Mesenchymal stem cell (in vitro differentiated cells and primary cell): ENCODE measurements around the gene HPS3.

ENCODE experiments used
- DNase-seq: peaks from one replicate; pipeline ENCODE4 v3.0.0-alpha.2; 2013
- H2AFZ ChIP-seq: one replicate; pipeline ENCODE4 v1.6.1; 2013; ENCODE audit warnings: low read depth, mild to moderate bottlenecking, control low read depth, inconsistent platforms, low read length, moderate library complexity
- H2AK5ac ChIP-seq: 2 replicates; pipeline ENCODE4 v1.6.1; 2013; ENCODE audit warnings: low read length, moderate library complexity, mild to moderate bottlenecking, inconsistent platforms; ENCODE audit not compliant: severe bottlenecking
- H2BK120ac ChIP-seq: one replicate; pipeline ENCODE4 v1.6.1; 2013; ENCODE audit warnings: low read depth, mild to moderate bottlenecking, inconsistent platforms, low read length, moderate library complexity
- H2BK12ac ChIP-seq, 2 experiments: one replicate each; pipeline ENCODE4 v1.6.1; 2013; ENCODE audit warnings: inconsistent platforms in 2 of 2, low read length in 2 of 2, mild to moderate bottlenecking in 2 of 2, moderate library complexity in 2 of 2, control low read depth in 1 of 2
- H2BK15ac ChIP-seq: one replicate; pipeline ENCODE4 v1.6.1; 2013; ENCODE audit warnings: mild to moderate bottlenecking, low read depth, inconsistent platforms; ENCODE audit not compliant: poor library complexity, severe bottlenecking
- H2BK5ac ChIP-seq: 2 replicates; pipeline ENCODE4 v1.6.1; 2013; ENCODE audit warnings: low read depth, mild to moderate bottlenecking, low read length, control low read depth, inconsistent platforms; ENCODE audit not compliant: poor library complexity, severe bottlenecking
- H3K14ac ChIP-seq, 2 experiments: one replicate each; pipeline ENCODE4 v1.6.1; 2013; ENCODE audit warnings: inconsistent platforms in 2 of 2, low read length in 2 of 2, control low read depth in 1 of 2, mild to moderate bottlenecking in 1 of 2, moderate library complexity in 1 of 2
- H3K18ac ChIP-seq, 2 experiments: one replicate each; pipeline ENCODE4 v1.6.1; 2013; ENCODE audit warnings: inconsistent platforms in 2 of 2, low read length in 2 of 2, control low read depth in 1 of 2, low read depth in 1 of 2, mild to moderate bottlenecking in 1 of 2
- H3K23ac ChIP-seq, 2 experiments: one replicate each; pipeline ENCODE4 v1.6.1; 2013; ENCODE audit warnings: inconsistent platforms in 2 of 2, low read length in 2 of 2, mild to moderate bottlenecking in 2 of 2, moderate library complexity in 2 of 2, control low read depth in 1 of 2
- H3K27ac ChIP-seq: 2 replicates; pipeline ENCODE4 v1.5.1; 2013; ENCODE audit warnings: mild to moderate bottlenecking, moderate library complexity, low read length, control low read depth, inconsistent platforms; ENCODE audit not compliant: poor library complexity, severe bottlenecking
- H3K27me3 ChIP-seq, 2 experiments: 2 replicates each; pipeline versions ENCODE4 v1.6.1 to v1.7.0; 2013; ENCODE audit warnings: low read length in 2 of 2, mild to moderate bottlenecking in 2 of 2, moderate library complexity in 2 of 2, control low read depth in 1 of 2, inconsistent platforms in 1 of 2; ENCODE audit not compliant: control insufficient read depth in 1 of 2, insufficient read depth in 1 of 2
- H3K36me3 ChIP-seq, 2 experiments: 2 replicates each; pipeline versions ENCODE4 v1.6.1 to v1.7.0; 2013; ENCODE audit warnings: low read length in 2 of 2, control low read depth in 1 of 2, inconsistent platforms in 1 of 2, low read depth in 1 of 2, mild to moderate bottlenecking in 1 of 2; ENCODE audit not compliant: insufficient read depth in 2 of 2, control insufficient read depth in 1 of 2
- H3K4ac ChIP-seq, 2 experiments: one replicate each; pipeline ENCODE4 v1.6.1; 2013; ENCODE audit warnings: inconsistent platforms in 2 of 2, low read length in 2 of 2, mild to moderate bottlenecking in 2 of 2, moderate library complexity in 2 of 2, control low read depth in 1 of 2, low read depth in 1 of 2
- H3K4me1 ChIP-seq: 2 replicates; pipeline ENCODE4 v1.6.1; 2013; ENCODE audit warnings: low read depth, low read length, control low read depth; ENCODE audit not compliant: control insufficient read depth, insufficient read depth
- H3K4me2 ChIP-seq: 2 replicates; pipeline ENCODE4 v1.6.1; 2013; ENCODE audit warnings: low read length, mild to moderate bottlenecking, inconsistent platforms; ENCODE audit not compliant: poor library complexity, severe bottlenecking
- H3K4me3 ChIP-seq, 2 experiments: 2 replicates each; pipeline versions ENCODE4 v1.5.1 to v1.7.0; 2013; ENCODE audit warnings: low read length in 2 of 2, mild to moderate bottlenecking in 2 of 2, control low read depth in 1 of 2, low read depth in 1 of 2; ENCODE audit not compliant: insufficient read depth in 1 of 2
- H3K79me1 ChIP-seq: replicated peaks from 2 replicates; pipeline ENCODE4 v1.6.1; 2013; ENCODE audit warnings: mild to moderate bottlenecking, control low read depth, low read length, inconsistent platforms; ENCODE audit not compliant: poor library complexity, severe bottlenecking
- H3K9ac ChIP-seq: 2 replicates; pipeline ENCODE4 v1.7.0; 2013; ENCODE audit warnings: mild to moderate bottlenecking, low read length, moderate library complexity
- H3K9me3 ChIP-seq: 2 replicates; pipeline ENCODE4 v1.7.0; 2013; ENCODE audit warnings: mild to moderate bottlenecking, low read length; ENCODE audit not compliant: control insufficient read depth
- H4K8ac ChIP-seq: one replicate; pipeline ENCODE4 v1.6.1; 2013; ENCODE audit warnings: inconsistent platforms, mild to moderate bottlenecking, low read length, moderate library complexity
- H4K91ac ChIP-seq: one replicate; pipeline ENCODE4 v1.6.1; 2013; ENCODE audit warnings: mild to moderate bottlenecking, low read length, inconsistent platforms
- WGBS: methylation state at CpG from one replicate; pipeline ENCODE4 v1.1.7; 2013; ENCODE audit warnings: mixed read lengths; 5-methylcytosine and 5-hydroxymethylcytosine counted together

Gene HPS3

GRCh38 chr3:149204390-149204991 lies 75.1 kb downstream of the HPS3 start:
- H3K27me3 ChIP-seq, result no peaks in the 10 kb centered on the region
- no peak overlapping the region for H4K8ac ChIP-seq
- no peak overlapping the region for H2BK120ac ChIP-seq
- H3K4me2 ChIP-seq, result no peak overlapping the region
- no peak overlapping the region for H3K14ac ChIP-seq
- no peak overlapping the region for H2AK5ac ChIP-seq
- no peak overlapping the region for H3K4ac ChIP-seq
- no peaks in the 10 kb centered on the region for H3K79me1 ChIP-seq
- no peak overlapping the region for H2BK12ac ChIP-seq
- H3K4me3 ChIP-seq, result no peak overlapping the region
- H3K18ac ChIP-seq, result no peak overlapping the region
- H3K9ac ChIP-seq, result no peak overlapping the region
- H2AFZ ChIP-seq, result no peak overlapping the region
- H3K27ac ChIP-seq, result no peak overlapping the region
- 92% methylated on average over 3 of the region's 3 CpGs for WGBS
- H3K23ac ChIP-seq, result no peak overlapping the region
- DNase-seq, result no peak
- no peaks in the 10 kb centered on the region for H3K4me1 ChIP-seq
- no peaks in the 10 kb centered on the region for H3K36me3 ChIP-seq
- no peak overlapping the region for H2BK5ac ChIP-seq
- no peaks in the 10 kb centered on the region for H3K9me3 ChIP-seq
- no peak overlapping the region for H2BK15ac ChIP-seq
- H4K91ac ChIP-seq, result no peak overlapping the region

- H3K18ac ChIP-seq, result no peak overlapping the region
- H4K8ac ChIP-seq, result no peak overlapping the region
- 100% methylated on average over 2 of the region's 2 CpGs for WGBS
- no peak overlapping the region for H3K23ac ChIP-seq
- no peak overlapping the region for H3K4me2 ChIP-seq
- no peak overlapping the region for H3K9ac ChIP-seq
- H2BK15ac ChIP-seq, result no peak overlapping the region
- no peak overlapping the region for H2AK5ac ChIP-seq
- H3K4me1 ChIP-seq, result no peaks in the 10 kb centered on the region
- H2AFZ ChIP-seq, result no peak overlapping the region
- H2BK12ac ChIP-seq, result no peak overlapping the region
- no peaks in the 10 kb centered on the region for H3K36me3 ChIP-seq
- DNase-seq, result no peak
- H3K79me1 ChIP-seq, result no peaks in the 10 kb centered on the region
- no peaks in the 10 kb centered on the region for H3K27me3 ChIP-seq
- no peak overlapping the region for H3K4me3 ChIP-seq
- no peak overlapping the region for H3K4ac ChIP-seq
- no peak overlapping the region for H3K27ac ChIP-seq
- H3K14ac ChIP-seq, result no peak overlapping the region
- H4K91ac ChIP-seq, result no peak overlapping the region
- no peak overlapping the region for H2BK120ac ChIP-seq
- no peak overlapping the region for H2BK5ac ChIP-seq
- no peaks in the 10 kb centered on the region for H3K9me3 ChIP-seq
These were observed 78.0 kb downstream of the HPS3 start for GRCh38 chr3:149207475-149207874.

GRCh38 chr3:149209431-149209830 lies 80.0 kb downstream of the HPS3 start:
- H2BK15ac ChIP-seq, result no peak overlapping the region
- 83% methylated on average over 1 of the region's 4 CpGs for WGBS
- H3K9me3 ChIP-seq, result no peaks in the 10 kb centered on the region
- no peak overlapping the region for H3K14ac ChIP-seq
- no peak overlapping the region for H2BK12ac ChIP-seq
- H3K79me1 ChIP-seq, result no peaks in the 10 kb centered on the region
- no peaks in the 10 kb centered on the region for H3K4me1 ChIP-seq
- no peak overlapping the region for H3K4me2 ChIP-seq
- H4K91ac ChIP-seq, result no peak overlapping the region
- no peaks in the 10 kb centered on the region for H3K27me3 ChIP-seq
- H3K4ac ChIP-seq, result no peak overlapping the region
- no peak overlapping the region for H3K23ac ChIP-seq
- no peaks in the 10 kb centered on the region for H3K36me3 ChIP-seq
- H2BK5ac ChIP-seq, result no peak overlapping the region
- H3K18ac ChIP-seq, result no peak overlapping the region
- H2BK120ac ChIP-seq, result no peak overlapping the region
- H3K27ac ChIP-seq, result no peak overlapping the region
- no peak overlapping the region for H2AK5ac ChIP-seq
- no peak overlapping the region for H2AFZ ChIP-seq
- H3K9ac ChIP-seq, result no peak overlapping the region
- no peak overlapping the region for H3K4me3 ChIP-seq
- H4K8ac ChIP-seq, result no peak overlapping the region
- DNase-seq, result no peak

DNA sequence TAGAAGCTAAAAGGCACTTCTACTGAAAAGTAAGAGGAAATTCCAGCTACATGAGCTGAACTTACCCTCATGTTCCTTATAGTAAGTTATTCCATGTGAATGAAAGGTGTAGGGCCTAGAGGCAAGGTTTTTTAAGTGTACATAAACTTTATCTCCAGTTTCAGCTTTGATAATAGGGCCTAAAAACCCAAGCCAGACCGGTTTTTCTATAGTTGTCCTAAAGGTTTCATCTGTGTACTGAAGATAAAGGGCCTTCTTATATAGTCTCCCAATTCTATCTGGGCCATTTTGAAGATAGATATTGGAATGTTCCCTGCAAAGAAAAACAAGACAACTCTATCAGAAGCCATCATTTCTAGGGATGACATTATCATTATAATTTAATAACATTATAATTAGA lies 82.9 kb downstream of the HPS3 start:
- Histone ChIP-seq H2BK120ac (no peak overlapping the region), H4K8ac (no peak overlapping the region), H3K9ac (no peak overlapping the region), H2BK5ac (no peak overlapping the region), H2BK12ac (no peak overlapping the region), H3K4me1 (no peaks in the 10 kb centered on the region), H3K36me3 (no peaks in the 10 kb centered on the region), H3K9me3 (no peaks in the 10 kb centered on the region), H3K27ac (no peak overlapping the region), H3K18ac (no peak overlapping the region), H4K91ac (no peak overlapping the region), H3K4me2 (no peak overlapping the region), H3K23ac (no peak overlapping the region), H3K27me3 (no peaks in the 10 kb centered on the region), H3K79me1 (no peaks in the 10 kb centered on the region), H3K14ac (no peak overlapping the region), H2AFZ (no peak overlapping the region), H2BK15ac (no peak overlapping the region), H3K4ac (no peak overlapping the region), H3K4me3 (no peak overlapping the region), H2AK5ac (no peak overlapping the region)
- WGBS, result no CpG with 5 or more reads among the region's 1 CpG
- DNase-seq, result no peak
